Stomach (tissue), 4 donors: ENCODE measurements around the gene TRPC3.

Experiments
- CTCF ChIP-seq, 7 experiments: fragments of 450-650 bp in 4 of 7; fragments of 200-600 bp in 3 of 7; sonication (generic) in 3 of 7; IDR thresholded peaks; one replicate each; pipeline ENCODE4 v1.5.1; 2016 to 2019; ENCODE audit warnings: antibody characterized with exemption in 7 of 7, control low read depth in 2 of 7, mild to moderate bottlenecking in 1 of 7
- EP300 ChIP-seq: sonication (generic); formaldehyde crosslinking; IDR thresholded peaks from one replicate; pipeline ENCODE4 v1.6.1; 2017; ENCODE audit warnings: antibody characterized with exemption
- POLR2A ChIP-seq, 4 donors: fragments of 450-650 bp; IDR thresholded peaks; one replicate each; pipeline ENCODE4 v1.6.1; 2016; ENCODE audit warnings: antibody characterized with exemption in 4 of 4, control low read depth in 2 of 4, mild to moderate bottlenecking in 1 of 4, moderate library complexity in 1 of 4

GRCh38 chr4:121885115-121885514, 66.7 kb downstream of the TRPC3 start:
- no peak for TF ChIP-seq CTCF (IDR thresholded peaks at IDR 0.05)
- TF ChIP-seq POLR2A (IDR thresholded peaks at IDR 0.05), result no peak
- no peak for TF ChIP-seq EP300
